GM12891 (cell line): ENCODE data around the gene MTG2.

ENCODE experiments used
- POLR2A ChIP-seq: IDR thresholded peaks from 2 replicates; pipeline ENCODE4 v1.6.1; 2011; ENCODE audit warnings: low read depth, low read length, control low read depth
- POLR2AphosphoS5 ChIP-seq: IDR thresholded peaks from 2 replicates; pipeline ENCODE4 v1.6.1; 2011; ENCODE audit warnings: low read depth, low read length, control low read depth
- TAF1 ChIP-seq: IDR thresholded peaks from 2 replicates; pipeline ENCODE4 v1.6.1; 2011; ENCODE audit warnings: low read depth, low read length, control low read depth

DNA sequence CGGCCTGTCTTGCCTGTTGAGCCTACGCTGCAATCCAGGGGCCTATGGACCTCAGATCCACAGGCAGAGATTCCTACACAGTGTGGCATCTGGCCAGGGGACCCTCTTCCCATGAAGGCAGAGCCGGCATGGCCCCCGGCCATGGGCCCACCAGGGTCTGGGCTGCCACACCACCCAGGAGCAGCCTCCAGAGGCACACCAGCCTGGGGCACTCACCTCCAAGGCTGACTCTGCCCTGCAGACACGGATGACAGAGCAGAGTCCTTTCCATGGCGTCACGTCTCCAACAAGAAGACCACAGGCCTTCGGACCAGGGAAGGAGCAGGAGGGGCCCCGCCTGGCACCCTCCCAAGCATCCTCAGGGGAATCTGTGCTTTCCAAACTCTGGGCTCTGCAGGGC, 40.7 kb downstream of the MTG2 start:
- TF ChIP-seq POLR2AphosphoS5 = no peak
- TF ChIP-seq POLR2A = no peak
- no peak for TF ChIP-seq TAF1
